CD4-positive, alpha-beta T cell treated with Interleukin-17A for 4 hours (primary cell): ENCODE data around the gene ACBD3.

Source experiments
- DNase-seq: peaks from one replicate; pipeline ENCODE4 v3.0.0-alpha.2; 2020; ENCODE audit warnings: mixed read lengths

Gene ACBD3

DNA sequence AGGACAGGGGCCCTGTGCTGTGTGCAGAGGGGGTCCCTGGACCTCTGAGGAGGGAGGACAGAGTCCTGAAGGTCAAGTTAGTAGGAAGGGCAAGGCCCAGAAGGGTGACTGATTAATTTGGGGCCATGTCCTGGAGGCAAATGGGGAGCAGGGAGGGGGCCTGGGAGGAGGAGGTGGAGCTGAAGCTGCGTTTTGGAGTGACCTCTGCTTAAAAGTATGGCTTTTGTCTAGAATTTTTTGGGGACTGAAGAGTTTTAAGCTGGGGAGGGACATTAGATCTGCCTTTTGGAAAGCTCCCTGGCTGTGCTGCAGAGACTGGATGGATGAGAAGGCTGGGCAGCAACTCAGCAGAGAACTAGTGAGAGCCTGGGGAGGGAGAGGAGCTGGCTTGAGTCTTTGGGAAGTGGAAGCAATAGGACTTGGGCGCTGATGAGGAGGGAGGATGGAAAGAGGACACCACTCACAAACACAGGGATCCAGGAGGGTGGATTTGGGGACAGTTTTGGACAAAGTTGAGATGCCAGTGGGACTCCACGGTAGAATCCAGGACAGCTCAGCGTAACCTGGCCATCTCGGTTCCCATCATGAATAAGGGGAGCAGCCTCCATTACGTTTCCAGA, 52.9 kb downstream of the ACBD3 start:
- DNase-seq, result no peak

DNA sequence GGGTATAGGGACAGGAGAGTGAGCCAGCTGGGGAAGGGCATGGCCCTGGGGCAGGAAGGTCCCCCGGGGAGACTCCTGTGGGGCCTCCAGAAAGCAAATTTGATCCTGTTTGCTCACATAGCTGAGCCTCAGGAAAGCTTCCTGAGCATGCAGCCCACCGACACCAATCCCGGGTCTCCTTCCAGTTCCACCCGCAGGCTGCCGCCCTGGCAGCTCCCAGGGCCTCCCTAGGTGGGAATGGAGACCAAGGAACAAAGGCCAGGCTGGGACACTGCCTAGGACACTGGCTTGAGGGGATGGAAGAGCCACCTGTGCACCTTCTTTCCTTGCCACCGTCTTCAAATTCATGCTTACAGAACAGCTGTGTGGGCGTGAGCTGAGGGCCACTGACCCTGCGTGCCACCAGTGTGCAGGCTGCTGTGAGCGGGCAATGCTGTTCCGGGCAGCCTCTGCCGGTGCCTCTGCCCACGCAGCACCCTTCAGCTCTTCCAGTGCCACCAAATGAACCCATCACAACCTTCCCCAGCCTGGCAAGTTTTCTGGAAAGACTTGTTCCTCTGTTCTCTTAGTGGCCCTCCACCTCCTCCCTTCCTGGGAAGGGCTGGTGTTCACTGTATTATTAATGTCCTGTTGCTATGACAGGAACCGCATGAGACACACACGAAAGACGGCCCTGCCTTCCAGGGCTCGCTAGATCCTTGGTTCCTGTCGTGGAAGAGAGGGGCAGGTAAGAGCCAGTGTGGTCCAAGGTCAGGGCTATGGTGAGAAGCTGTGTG, 53.6 kb downstream of the ACBD3 start:
- no peak for DNase-seq

DNA sequence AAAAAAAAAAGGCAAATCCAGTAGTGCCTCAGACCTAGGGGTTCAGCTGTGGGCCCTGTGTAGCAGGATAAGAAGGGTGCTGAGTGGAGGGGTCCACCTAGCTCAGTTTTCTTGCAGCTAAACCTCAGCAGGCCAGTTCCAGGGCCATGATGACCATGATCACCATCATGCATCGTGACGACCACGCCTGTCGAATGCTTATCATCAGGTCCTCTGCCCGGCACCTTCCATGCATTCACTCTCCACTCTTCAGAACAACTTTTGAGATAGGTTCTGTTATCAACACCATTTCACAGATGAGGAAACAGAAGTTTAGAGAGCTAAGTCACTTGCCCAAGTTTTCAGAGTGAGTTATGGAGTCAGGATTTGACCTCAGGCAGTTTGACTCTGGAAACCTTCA, 54.9 kb downstream of the ACBD3 start:
- DNase-seq, result no peak

DNA sequence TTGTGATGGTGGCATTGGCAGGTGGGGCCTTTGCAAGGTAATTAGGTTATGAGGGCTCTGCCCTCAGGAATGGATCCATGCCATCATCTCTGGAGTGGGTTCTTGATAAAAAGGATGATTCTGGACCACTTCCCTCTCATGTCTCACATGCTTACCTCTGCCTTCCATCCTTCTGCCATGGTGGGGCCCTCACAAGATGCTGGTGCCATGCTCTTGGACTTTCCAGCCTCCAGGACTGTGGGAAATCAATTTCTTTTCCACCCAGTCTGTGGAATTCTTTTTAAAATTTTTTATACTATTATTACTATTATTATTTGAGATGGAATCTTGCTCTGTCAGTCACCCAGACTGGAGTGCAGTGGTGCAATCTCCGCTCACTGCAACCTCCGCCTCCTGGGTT, 57.3 kb downstream of the ACBD3 start:
- no peak for DNase-seq

DNA sequence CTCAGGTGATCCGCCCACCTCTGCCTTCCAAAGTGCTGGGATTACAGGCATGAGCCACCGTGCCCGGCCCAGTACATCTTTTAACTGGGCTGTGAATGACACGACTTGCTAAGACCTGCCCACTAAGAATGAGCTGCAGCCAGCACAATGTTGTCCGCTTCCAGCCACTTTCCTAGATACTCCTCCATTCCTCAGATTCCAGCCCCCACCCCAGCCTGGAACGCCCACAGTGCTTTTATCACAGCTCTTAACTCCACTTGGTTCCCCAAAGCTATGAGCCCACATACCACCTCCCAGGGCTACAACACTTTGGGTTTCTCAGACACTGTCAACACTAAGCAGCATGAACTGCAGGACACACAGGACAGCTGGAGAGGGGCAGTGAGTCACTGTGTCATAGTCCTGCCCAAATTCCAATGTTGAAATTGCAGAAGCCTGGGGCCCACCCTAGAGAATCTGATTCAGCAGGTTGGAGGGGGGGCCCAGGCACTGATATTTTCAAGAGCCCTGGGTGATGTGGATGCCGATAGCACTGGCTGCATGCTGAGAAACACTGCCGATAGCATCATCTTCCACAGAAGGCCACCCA, 58.0 kb downstream of the ACBD3 start:
- DNase-seq, result no peak

DNA sequence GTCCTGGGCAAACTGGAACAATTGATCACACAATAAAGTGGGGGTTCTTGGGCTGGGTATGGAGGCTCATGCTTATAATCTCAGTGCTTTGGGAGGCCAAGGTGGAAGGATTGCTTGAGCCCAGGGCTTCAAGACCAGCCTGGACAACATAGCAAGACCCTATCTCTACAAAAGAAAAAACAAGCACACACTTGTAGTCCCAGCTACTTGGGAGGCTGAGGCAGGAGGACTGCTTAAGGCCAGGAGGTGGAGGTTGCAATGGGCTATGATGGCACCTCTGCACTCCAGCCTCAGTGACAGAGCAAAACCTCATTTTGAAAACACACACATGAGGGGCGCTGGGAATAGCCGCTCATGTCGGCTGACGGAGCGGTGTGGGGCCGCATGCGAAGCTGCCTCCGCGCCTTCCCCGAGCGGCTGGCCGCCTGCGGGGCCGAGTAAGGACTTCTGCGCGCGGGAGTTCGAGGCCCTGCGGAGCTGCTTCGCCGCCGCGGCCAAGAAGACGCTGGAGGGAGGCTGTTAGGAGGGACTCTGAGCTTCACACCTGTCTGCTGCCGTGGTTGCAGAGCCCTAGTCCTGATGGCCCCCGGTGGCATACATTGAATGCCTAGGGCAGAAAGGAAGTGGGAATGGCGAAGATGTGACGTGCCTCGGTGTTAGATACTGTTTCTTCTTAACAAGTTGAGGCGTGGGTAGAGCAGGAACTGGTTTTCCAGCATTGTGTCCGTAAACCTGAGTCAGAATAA, 59.5 kb downstream of the ACBD3 start:
- no peak for DNase-seq

DNA sequence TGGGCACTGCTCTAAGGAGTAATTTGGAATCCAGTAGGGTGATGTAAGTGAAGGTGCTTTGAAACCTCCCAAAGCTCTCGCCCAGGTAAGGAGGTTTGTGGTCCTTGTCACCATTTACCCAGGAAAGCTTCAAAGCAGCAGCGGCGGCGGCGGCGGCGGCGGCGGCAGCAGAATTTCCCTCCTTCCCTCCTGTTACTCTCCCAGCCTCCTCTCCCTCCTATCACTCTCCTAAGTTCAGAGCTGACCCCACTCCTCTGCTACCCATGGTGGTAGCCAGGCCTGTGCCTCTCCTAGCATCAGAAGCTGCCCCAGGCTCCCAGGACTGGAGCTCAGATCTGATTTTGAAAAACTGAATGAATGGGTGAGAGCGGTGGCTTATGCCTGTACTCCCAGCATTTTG, 60.7 kb downstream of the ACBD3 start:
- DNase-seq, result no peak

DNA sequence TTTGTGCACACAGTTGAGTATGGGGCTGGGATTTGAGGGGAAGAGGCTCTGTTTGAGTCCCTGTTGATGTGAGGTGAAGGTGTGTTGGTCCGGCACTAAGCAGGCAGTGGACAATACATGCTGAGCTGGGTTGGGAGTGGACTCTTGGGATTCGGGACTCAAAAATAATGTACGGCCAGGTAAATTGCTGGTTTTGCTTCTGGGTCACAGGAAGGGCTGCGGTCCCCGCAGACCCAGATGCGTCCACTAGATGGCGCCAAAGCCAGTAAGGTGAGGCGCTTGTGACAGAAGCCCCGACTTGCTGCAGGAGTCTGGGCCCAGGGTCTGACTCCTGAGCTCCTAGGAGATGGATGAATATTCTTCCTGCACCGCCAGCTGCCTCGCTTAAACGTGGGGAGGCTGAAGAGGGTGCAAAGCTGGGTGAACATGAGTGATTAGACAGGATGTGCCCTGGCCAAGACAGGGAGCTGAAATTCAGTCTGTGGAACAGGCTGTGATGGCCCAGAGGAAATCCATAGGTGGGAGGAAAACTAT, 61.4 kb downstream of the ACBD3 start:
- peak; percentile 93 for DNase-seq

DNA sequence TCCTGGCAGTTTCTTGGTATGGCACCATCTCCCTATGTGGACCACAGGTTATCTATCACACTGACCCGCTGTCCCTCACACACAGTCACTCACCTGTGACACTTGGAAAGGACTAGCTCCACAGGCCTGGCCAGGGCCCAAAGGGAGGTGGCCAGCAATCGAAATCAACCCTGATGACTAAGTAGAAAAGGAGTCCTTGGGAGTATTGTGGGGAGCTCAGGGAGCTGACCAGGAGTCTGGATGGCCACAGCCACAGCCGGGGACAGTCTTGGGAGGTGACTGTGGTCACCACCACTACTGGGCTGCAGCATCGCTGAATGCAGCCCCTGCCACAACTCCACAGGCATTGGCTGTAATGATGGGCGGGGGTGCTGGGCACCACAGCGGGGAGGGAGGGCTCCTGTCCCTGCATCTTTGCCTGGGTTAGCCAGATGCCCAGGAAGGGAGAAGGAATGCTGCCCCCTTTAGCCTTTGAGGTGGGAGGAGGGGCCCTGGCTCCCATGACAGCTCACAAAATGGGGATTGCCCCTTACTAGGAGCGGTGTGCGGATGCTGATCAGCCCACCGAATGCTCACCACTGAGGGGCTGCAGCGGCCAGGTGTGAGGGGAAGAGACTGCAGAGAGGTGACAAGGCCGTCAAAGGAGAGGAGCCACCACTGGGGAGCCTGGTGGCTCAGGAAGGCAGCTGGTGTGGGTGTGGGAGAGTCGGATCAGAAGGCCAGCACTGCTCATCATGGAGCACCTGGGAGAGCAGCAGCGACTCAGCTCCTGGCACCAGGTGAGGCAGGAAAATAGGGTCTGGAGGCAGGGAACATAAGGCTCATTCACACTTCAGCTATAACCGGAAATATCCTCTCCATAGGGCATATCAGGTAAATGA, 62.7 kb downstream of the ACBD3 start:
- no peak for DNase-seq

DNA sequence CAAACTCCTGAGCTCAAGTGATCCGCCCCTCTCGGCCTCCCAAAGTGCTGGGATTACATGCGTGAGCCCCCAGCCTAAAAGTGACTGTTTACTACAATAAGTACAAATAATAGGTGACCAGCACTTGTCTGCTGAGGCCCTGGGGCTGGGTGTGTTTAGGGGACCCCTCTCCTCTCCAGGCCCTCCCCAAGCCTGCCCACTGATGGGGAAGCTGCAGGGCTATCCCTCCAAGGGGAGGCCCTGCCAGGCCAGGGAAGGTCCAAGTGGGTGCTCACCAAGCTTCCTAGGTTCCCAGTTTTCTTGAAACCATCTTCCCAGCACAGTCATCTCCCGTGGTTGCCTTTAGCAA, 63.4 kb downstream of the ACBD3 start:
- no peak for DNase-seq

DNA sequence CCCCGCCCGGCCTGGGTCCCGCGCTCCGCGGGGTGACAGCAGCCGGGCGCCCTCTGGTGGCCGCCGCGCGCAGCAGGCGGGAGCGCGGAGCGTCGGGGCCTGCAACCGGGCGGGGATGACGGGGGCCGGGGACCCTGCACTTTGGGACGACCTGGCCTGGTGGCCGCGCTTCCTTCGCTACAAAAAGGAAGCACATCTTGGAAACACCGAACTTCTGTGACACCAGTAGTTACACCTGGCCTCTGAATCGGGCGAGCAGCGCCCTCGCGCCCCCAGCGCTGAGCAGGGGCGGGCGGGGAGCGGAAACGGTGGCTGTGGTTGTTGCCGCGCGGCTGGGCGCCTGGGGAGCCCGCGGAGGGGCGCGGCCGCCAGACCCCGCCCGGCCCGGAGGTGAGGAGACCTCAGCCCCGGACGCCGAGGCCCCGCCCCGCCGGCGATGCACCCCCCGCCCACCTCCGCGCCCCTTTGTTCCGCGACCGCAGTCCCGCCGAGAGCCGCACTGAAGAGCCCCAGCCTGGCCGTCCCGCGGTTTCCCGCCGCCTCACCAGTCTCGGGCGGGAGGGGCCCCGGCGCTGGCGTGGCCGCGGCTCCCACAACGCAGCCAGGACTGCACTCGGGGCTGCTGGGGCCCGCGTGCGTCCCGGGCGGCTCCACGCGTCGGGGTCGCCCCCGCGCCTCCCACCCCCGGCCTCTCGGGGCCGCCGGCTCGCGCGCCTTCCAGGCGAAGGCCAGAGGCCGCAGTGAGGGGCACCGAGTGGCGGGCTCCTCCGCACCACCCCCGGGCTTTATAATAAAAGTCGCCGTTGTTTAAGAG, 64.7 kb downstream of the ACBD3 start:
- peak; percentile 85 for DNase-seq

DNA sequence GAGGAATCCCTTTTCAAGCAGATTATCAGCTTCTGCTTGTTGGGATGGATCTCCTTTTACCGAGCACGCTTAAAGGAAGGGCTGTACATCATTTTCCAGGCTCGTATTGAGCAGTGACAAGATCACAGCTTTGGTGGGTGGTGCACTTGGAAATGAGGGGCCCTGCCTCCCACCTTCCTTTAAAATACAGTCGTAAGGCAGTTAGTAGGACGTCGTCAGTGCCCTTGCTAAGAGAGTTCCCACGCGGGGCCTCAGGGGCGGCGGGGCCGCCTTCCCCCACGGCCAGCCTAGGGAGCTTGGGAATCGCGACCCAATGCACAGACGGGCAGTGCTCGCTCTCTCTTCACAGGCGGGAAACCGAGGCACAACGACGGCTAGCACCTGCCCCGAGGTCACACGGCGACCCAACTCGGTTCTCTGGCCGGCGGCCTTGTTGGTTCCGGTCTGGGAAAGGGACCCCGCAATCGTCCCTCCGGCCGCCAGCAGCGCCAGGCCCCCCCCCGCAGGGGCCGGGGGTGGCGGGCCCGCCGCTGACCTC, 65.4 kb downstream of the ACBD3 start:
- no peak for DNase-seq

DNA sequence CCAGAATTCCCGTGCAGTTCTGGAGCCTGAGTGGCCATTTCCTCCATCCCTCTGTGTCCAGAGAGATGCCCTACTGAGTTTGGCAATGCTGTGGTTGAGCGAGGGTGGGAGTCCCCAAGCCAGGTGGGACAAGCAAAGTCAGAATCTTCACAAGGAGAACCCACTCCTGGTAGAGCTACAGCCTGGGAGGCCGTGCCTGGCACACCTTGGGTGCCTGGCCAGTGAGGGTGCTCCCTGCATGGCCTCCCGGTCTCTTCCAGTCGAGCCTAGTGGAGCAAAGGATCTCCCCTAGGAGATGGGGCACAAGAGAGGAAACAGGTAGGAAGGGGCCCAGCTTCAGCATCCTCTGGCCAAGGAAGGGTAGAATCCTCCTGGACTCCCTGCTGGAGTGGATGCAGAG, 66.1 kb downstream of the ACBD3 start:
- no peak for DNase-seq

DNA sequence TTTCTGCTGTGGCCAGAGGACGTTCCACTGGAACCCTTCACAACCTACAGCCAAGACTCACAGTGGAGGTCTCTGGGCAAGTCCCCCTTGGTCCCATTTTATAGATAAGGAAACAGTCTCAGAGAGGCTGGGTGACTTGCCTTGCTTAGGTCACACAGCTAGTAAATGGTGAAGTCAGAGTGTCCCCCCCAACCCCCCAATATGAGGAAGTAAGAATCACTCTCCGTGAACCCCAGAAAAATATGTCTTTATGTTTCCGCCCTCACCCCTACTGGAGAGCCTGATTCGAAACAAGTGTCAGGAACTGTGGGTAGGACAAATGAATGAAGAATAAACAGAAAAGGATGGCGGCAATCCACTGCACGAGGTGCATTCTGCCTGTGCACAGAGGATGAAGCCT, 67.4 kb downstream of the ACBD3 start:
- DNase-seq, result no peak

DNA sequence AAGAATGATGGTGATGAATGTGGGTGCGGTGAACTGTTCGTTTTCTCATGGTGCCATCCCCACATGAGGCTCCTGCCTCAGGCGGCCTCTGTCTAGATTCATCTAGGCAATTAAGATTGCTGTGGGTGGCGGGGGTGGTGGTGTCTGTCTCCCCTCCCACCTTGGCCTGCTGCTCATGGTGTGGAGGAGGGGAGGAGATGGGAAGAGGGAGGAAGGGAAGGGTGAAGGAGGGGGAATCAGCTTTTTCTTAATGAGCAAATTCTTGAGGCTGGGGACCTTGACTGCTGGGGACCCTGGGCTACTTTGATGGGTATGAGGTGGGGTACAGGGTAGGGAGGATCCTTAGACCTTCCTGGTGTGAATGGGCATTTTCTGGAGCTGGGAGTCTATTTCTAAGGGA, 68.2 kb downstream of the ACBD3 start:
- DNase-seq, result no peak

DNA sequence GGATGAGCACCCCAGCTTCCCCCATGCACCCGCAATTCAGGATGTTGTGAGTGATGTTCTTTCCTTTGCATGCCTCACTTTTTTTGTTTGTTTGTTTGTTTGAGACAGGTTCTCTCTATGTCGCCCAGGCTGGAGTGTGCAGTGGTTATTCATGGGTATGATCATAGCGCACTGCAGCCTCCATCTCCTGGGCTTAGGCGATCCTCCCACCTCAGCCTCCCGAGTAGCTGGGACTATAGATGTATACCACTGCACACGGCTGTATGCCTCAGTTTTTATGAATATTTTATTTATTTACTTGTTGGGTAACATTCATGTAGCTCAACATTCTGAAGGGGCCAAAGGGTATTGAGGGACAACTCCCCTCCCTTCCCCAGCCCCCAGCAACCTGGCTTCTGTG, 69.2 kb downstream of the ACBD3 start:
- no peak for DNase-seq

DNA sequence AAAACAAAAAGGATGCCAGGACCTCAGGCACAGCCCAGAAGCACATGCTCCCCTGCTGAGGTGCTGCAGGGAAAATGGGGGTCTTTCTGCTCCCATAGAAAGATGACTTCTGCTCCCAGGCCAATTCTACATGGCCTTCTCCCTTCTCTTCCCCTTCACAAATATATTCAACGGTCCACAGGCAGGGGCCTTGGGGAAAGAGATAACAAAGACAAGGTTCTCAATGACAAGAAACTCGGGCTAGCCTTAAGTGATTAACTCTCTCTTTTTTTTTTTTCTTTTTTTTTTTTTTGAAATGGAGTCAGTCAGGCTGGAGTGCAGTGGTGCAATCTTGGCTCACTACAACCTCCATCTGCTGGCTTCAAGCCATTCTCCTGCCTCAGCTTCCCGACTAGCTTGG, 69.9 kb downstream of the ACBD3 start:
- no peak for DNase-seq

DNA sequence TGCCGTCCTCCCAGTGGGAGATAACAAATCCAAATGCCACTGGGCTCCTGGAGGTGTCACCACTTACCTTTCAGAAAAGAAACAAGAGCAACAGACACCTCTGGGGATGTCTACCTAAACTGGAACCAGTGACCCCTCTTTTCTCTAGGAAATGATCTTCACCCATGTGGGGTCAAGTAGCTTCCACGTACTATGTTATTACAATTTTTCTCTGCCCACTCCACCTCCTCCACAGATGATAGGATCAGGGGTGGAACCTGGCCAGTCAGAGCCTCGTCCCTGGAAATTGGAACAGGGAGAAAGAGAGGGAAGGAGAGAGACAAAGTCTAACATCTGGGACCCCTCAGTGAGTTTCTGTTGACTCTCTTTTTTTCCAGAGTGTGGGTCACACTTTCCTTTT, 73.9 kb downstream of the ACBD3 start:
- DNase-seq, result no peak

DNA sequence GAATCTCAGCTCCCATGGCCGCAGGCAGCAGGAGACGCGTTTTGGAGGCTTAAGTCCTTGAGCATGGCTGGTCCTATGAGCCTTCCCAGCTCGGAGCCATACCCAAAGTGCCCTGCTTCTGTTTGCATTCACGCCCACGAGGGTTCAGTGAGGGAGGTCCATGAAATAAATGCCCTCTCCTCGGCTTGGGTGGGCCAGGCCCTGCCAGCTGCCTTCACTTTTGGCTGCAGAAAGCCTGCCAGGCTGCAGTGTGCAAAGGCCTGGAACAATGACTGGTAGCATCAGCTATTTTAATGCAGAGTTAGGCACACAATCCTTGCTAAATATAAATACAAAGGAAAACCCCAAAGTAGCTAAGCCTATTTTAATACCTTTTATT, 74.7 kb downstream of the ACBD3 start:
- no peak for DNase-seq

DNA sequence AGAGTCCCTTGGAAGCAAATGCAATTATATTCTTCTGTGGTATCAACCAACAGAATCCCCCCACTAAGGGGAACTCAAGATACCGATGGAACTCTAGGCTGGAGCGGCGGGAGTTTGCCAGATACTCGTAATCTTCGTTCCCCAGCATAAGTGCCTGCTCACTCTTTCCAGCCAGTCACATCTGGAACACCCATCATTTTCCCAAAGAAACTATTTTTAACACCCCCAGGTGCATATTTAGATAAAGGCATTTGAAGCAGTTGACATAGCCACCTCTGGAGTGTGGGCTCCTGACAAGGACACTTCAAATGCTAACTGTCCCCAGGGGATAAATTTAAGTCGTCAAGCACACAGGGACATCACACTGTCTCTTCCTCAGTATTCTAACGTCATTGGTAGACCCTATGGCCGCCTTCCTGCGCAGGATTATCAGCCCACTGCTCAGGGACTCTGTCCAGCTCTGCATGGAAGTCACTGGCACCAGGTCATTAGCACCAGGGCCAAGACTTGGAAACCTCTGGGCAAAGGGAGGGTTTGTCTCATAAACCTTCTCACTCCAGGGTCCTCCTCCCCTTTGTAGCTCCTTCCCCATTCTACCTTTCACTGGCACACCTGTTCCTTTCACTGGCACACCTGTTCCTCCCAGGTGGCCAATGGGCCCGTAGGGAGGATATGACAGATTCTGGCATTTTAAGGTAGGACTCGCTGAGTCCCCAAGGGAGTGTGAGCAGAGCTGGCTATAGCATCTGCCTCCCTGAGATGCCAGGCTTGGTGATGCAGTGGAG, 75.3 kb downstream of the ACBD3 start:
- DNase-seq, result no peak
